Activated CD4-positive, CD25-positive, alpha-beta regulatory T cell treated with anti-CD3 and anti-CD28 coated beads, Interleukin-2, amount 50 U/mL, for 72 hours (primary cell): ENCODE data around the gene AHRR.
A peak's percentile ranks its signal among the peaks of the same experiment; 100 is the strongest.
"Not testable (repeated sequence)": the region's sequence is repeated elsewhere in the genome, so short reads cannot be mapped to it uniquely, and the experiment has no call there.

Experiments used
- DNase-seq: peaks from one replicate; pipeline ENCODE4 v3.0.0; 2021

Gene AHRR

GRCh38 chr5:463952-464351 is 142.4 kb downstream of the AHRR start:
- peak; percentile 62 for DNase-seq

DNA sequence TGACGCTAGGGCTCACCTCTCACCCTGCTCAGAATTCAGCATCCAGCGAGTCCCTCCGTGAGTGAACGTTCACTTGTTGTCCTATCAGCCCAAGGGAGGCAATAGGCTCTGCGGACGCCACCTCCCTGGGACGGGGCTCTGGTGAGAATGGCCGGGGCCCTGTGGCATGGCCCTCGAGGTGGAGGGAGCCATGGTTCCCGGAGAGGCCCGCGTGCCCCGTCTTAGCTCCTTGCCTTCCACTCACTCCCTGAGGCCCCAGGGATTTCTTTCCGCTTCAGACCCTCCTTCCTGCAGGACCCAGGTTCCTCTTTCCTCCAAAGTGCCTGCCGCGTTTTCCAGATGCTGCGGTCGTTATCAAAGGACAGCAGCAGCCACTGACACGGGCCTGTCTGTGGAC is 142.9 kb downstream of the AHRR start:
- DNase-seq = peak; percentile 29

GRCh38 chr5:464843-465590 is 143.5 kb downstream of the AHRR start:
- DNase-seq = peak; percentile 30

DNA sequence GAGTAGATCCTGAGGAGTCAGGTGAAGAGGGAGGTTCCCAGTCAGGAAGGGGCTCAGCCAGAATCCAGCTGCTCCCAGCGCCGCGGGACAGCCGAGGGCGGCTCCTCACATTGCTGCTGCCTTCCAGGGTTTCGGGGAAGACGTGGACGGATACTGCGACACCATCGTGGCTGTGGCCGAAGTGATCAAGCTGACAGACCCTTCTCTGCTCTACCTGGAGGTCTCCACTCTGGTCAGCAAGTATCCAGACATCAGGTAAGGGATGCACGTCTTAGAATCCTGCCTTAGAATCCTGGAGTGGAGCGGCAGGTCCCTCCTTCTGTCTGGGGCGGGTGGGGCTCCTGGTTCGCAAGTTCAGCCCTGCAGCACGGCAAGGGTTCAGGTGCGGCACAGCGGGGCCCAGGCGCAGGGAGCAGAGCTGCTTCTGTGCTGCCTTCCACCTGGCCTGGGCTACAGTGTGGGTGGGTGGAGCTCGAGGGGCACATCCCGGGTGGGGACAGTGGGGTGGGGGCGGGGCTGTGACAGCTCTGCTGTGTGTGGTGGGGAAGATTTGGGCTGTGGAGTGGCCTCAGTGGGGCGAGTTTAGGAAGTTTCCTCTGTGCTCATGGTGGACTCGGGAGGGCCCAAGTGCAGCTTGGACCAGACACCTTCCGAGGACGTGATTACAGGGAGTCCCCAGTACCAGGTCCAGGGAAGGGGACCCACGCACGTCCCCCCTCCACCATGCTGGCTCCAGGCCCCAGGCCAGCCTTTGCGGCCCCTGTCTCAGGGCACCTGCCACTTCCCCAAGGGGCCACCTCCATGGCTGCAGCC is 144.3 kb downstream of the AHRR start:
- peak; percentile 28 for DNase-seq

GRCh38 chr5:466661-467310 is 145.3 kb downstream of the AHRR start:
- DNase-seq = peak; percentile 26

- no peak for DNase-seq
Measured at GRCh38 chr5:468401-468800, 146.9 kb downstream of the AHRR start.

GRCh38 chr5:469752-470483 is 148.4 kb downstream of the AHRR start:
- DNase-seq = no peak

DNA sequence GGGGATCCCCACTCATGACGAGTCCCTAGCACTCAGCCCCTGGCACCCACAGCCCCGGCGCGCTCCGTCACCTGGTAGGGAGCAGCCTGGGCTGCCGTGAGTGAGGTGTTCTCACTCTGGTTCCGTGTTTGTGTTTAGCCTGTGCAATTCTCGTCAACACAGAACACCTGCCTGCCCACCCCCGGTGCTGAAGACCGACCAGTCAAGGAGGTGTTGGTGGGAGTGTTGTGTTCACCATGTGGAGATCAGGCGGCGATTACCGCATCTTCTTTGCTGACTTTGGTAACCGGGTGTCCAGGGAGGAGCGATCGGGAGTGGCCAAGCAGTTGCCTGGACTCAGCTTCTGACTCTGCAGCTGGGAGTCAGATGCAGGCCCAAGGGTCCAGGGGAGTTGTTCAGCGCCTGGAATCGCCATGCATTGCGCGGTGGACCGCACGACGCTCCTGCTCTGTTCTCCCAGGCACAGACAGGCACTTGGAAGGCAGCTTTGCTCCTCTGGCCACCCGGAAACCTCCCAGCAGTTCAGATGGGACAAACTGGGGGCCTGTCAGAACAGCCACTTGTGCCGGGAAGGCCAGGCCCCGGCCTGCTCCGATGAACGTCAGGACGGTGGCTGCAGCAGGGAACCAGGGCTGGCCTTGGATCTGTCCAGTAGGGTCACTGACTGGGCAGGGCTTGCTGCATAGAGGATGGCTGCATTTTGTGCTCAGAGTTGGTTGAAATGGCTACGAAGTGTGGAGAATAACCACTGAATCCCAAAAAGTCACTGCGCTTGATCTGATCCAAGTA is 149.6 kb downstream of the AHRR start:
- DNase-seq = no peak

- DNase-seq = no peak
Measured at GRCh38 chr5:471750-472058, 150.2 kb downstream of the AHRR start.

DNA sequence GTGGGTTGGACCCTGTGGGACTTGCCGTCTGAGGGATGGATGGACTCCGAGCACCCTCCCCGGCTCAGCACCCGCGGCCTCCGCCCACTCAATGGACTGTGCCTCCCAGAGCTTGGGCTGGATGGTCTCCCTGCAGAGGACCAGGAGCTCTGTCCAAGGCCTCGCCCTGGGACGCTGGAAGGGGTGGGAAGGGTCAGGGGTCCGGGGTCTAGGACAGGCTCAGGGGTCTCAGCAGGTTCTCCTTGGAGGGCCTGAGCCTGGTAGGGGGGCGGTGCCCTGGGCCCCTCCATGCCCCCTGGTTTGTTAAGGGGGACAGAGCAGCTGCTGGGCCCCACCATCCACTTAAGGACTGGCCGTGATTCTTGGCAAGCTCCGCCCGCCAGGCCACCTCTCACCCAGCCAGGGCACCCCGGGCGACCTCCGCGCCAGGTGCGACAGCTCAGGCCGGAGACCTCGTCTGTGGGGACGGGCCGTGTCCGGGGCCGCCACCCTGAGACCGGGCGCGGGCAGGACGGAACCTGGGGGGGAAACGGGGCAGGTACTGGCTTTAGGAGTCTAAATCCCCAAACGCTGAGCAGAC is 150.7 kb downstream of the AHRR start:
- peak; percentile 52 for DNase-seq

DNA sequence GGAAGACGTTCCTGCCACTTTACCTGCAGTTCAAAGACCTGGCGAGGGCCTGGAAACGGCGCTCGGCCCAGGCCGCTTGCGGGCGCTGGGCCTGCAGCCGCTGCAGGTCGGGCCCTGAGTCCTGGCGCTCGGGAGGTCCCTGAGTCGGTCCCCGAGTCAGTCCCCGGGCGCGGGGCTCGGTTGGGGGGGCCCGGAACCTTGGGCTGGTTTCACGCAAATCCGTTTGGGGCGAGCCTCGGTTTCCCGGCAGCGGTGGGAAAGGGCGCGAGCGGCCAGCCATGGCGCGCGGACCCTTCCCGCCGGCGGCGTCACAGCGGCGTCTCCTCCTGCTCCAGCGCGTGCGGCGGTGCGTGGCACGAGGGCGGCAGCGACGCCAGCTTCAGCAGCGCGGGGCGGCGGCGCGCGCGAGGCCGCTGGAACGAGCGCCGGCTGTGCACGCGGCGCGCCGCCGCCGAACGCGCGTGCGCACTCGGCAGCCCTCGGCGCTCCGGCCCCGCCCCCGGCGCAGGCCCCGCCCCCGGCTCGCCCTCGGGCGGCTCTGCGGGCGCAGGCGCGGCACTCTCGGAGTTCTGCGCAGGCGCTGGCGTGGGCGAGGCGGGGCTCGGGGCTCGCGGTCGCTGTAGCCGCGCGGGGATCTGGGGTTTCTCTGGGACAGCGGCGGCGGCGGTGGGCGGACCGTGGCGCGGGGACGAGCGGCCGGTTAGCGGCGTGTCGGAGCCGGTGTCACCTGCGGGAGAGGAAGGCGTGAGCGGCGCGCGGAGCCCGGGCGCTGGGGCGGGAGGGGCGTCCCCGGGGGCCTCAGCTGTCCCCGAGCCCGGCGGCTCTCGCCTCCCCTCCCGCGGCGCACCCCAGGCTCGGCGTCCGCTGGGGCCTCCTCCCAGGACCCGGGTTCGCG is 151.4 kb downstream of the AHRR start:
- peak; percentile 96 for DNase-seq

DNA sequence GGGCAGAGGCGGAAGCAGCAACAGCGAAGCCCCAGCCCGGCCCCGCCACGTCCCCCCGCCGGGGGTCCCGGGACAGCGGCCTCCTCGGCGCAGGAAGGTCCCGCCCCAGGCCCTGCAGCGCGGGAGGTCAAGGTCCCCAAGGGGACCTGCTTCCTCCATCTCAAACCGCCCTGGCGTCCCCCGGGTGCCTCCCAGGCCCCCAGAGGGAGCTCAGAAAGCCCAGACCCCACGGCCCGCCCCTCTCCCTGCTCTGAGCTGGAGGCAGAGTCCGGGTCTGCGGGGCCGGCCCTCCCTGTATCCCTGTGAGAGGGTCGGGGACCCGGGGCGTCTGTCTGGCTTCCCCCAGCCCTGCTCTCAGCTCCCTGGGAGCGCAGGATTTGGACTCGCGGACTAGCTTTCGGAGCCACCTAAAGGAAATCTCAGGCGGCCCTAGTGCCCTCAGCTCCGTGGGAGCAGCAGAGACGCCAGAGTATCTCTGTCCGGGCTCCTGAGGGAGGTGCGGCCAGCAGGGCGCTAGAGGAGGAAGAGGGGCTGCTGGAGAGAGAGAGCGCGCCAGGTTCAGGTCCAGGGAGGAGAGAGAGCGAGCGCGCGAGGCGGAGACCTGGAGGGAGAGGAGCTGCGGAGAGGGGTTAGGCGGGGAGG is 152.2 kb downstream of the AHRR start:
- peak; percentile 51 for DNase-seq

GRCh38 chr5:474232-474839 is 152.8 kb downstream of the AHRR start:
- not testable (repeated sequence) for DNase-seq

- DNase-seq = no peak
Measured at GRCh38 chr5:474840-475661, 153.5 kb downstream of the AHRR start.

- DNase-seq = no peak
Measured at GRCh38 chr5:475704-476101, 154.2 kb downstream of the AHRR start.

- no peak for DNase-seq
Measured at GRCh38 chr5:476102-476813, 154.7 kb downstream of the AHRR start.

DNA sequence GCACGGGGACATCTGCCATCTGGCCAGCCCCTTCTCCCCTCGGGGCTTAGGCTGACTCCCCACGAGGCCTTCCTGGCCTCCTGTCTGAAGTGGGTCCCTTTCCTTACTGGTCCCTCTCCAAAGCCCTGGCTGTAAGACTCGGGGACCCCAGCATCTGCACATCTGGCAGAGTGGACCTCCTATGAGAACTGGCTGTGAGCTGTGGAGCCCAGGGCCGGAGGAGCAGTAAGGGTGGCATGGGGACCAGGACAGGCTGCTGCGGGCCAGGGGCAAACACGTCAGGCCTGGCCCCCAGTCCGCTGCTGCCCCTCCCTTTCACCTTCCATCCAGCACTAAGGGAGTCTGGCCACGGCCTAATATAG is 155.3 kb downstream of the AHRR start:
- no peak for DNase-seq

- DNase-seq = no peak
Measured at GRCh38 chr5:477247-477646, 155.7 kb downstream of the AHRR start.
